COLO668 (cell line): ENCODE results near the gene CTCFL.

ENCODE experiments used
- DNase-seq: peaks from one replicate; lab custom pipeline; 2025; ENCODE audit not compliant: unreplicated experiment; lab: John Stamatoyannopoulos, UW

CTCFL gene

GRCh38 chr20:57448764-57449354 is 76.1 kb downstream of the CTCFL start:
- no peak for DNase-seq
